Stimulated activated naive CD8-positive, alpha-beta T cell treated with anti-CD3 and anti-CD28 coated beads, Interleukin-15, Interleukin-2, amounts not matched to agents 100 ng/mL and 50 ng/mL, for 24 hours (primary cell): ENCODE data around the gene RFPL1.

Experiments
- H3K27ac Mint-ChIP-seq: one replicate; pipeline ENCODE4 v1.8.0; 2021; ENCODE audit warnings: mild to moderate bottlenecking, mixed read lengths
- H3K27me3 Mint-ChIP-seq: one replicate; pipeline ENCODE4 v1.8.0; 2021; ENCODE audit warnings: mixed read lengths
- H3K36me3 Mint-ChIP-seq: one replicate; pipeline ENCODE4 v1.8.0; 2021; ENCODE audit warnings: low read depth, mixed read lengths
- H3K4me1 Mint-ChIP-seq: one replicate; pipeline ENCODE4 v1.8.0; 2021; ENCODE audit warnings: low read depth, mixed read lengths
- H3K4me3 Mint-ChIP-seq: one replicate; pipeline ENCODE4 v1.8.0; 2021; ENCODE audit warnings: mild to moderate bottlenecking, mixed read lengths
- H3K9me3 Mint-ChIP-seq: one replicate; pipeline ENCODE4 v1.8.0; 2021; ENCODE audit warnings: mixed read lengths

Gene RFPL1

GRCh38 chr22:29426476-29426875, 11.9 kb upstream of the RFPL1 start:
- Mint-ChIP-seq H3K4me3 (no peak overlapping the region), H3K36me3 (no peaks in the 10 kb centered on the region), H3K9me3 (no peaks in the 10 kb centered on the region), H3K27me3 (peaks cover 10% of the 10 kb centered on the region), H3K4me1 (no peaks in the 10 kb centered on the region), H3K27ac (no peak overlapping the region)

- H3K4me3 Mint-ChIP-seq, result no peak overlapping the region
- H3K27ac Mint-ChIP-seq, result no peak overlapping the region
- H3K27me3 Mint-ChIP-seq, result peaks cover 10% of the 10 kb centered on the region
- no peaks in the 10 kb centered on the region for H3K36me3 Mint-ChIP-seq
- H3K9me3 Mint-ChIP-seq, result no peaks in the 10 kb centered on the region
- no peaks in the 10 kb centered on the region for H3K4me1 Mint-ChIP-seq
Measured at GRCh38 chr22:29427176-29427760, 11.1 kb upstream of the RFPL1 start.

- peaks cover 18% of the 10 kb centered on the region for H3K27me3 Mint-ChIP-seq
- no peak overlapping the region for H3K4me3 Mint-ChIP-seq
- H3K36me3 Mint-ChIP-seq, result no peaks in the 10 kb centered on the region
- no peaks in the 10 kb centered on the region for H3K4me1 Mint-ChIP-seq
- H3K27ac Mint-ChIP-seq, result no peak overlapping the region
- no peaks in the 10 kb centered on the region for H3K9me3 Mint-ChIP-seq
Measured at GRCh38 chr22:29431986-29432385, 6.4 kb upstream of the RFPL1 start.

- Mint-ChIP-seq H3K27ac (no peak overlapping the region), H3K27me3 (peaks cover 14% of the 10 kb centered on the region), H3K4me1 (no peaks in the 10 kb centered on the region), H3K36me3 (no peaks in the 10 kb centered on the region), H3K9me3 (no peaks in the 10 kb centered on the region), H3K4me3 (no peak overlapping the region)
Measured at GRCh38 chr22:29433856-29434255, 4.5 kb upstream of the RFPL1 start.

GRCh38 chr22:29434288-29434687, 4.1 kb upstream of the RFPL1 start:
- Mint-ChIP-seq H3K27me3 (peaks cover 13% of the 10 kb centered on the region), H3K9me3 (no peaks in the 10 kb centered on the region), H3K36me3 (no peaks in the 10 kb centered on the region), H3K27ac (no peak overlapping the region), H3K4me3 (no peak overlapping the region), H3K4me1 (no peaks in the 10 kb centered on the region)

- no peak overlapping the region for H3K27ac Mint-ChIP-seq
- H3K9me3 Mint-ChIP-seq, result no peaks in the 10 kb centered on the region
- H3K4me1 Mint-ChIP-seq, result no peaks in the 10 kb centered on the region
- H3K27me3 Mint-ChIP-seq, result peaks cover 13% of the 10 kb centered on the region
- H3K36me3 Mint-ChIP-seq, result no peaks in the 10 kb centered on the region
- H3K4me3 Mint-ChIP-seq, result no peak overlapping the region
Measured at GRCh38 chr22:29435236-29436136, 2.9 kb upstream of the RFPL1 start.

GRCh38 chr22:29442976-29443375, 4.6 kb downstream of the RFPL1 start:
- H3K4me1 Mint-ChIP-seq, result no peaks in the 10 kb centered on the region
- no peak overlapping the region for H3K27ac Mint-ChIP-seq
- H3K27me3 Mint-ChIP-seq, result peaks cover 13% of the 10 kb centered on the region
- no peaks in the 10 kb centered on the region for H3K9me3 Mint-ChIP-seq
- H3K4me3 Mint-ChIP-seq, result no peak overlapping the region
- no peaks in the 10 kb centered on the region for H3K36me3 Mint-ChIP-seq

GRCh38 chr22:29443452-29443851, 5.1 kb downstream of the RFPL1 start:
- no peaks in the 10 kb centered on the region for H3K36me3 Mint-ChIP-seq
- no peak overlapping the region for H3K4me3 Mint-ChIP-seq
- H3K9me3 Mint-ChIP-seq, result no peaks in the 10 kb centered on the region
- no peak overlapping the region for H3K27ac Mint-ChIP-seq
- peaks cover 13% of the 10 kb centered on the region for H3K27me3 Mint-ChIP-seq
- no peaks in the 10 kb centered on the region for H3K4me1 Mint-ChIP-seq

GRCh38 chr22:29443861-29444792, 5.7 kb downstream of the RFPL1 start:
- H3K9me3 Mint-ChIP-seq, result no peaks in the 10 kb centered on the region
- H3K27me3 Mint-ChIP-seq, result peaks cover 13% of the 10 kb centered on the region
- no peak overlapping the region for H3K4me3 Mint-ChIP-seq
- no peaks in the 10 kb centered on the region for H3K36me3 Mint-ChIP-seq
- H3K27ac Mint-ChIP-seq, result no peak overlapping the region
- H3K4me1 Mint-ChIP-seq, result no peaks in the 10 kb centered on the region

- H3K9me3 Mint-ChIP-seq, result no peaks in the 10 kb centered on the region
- H3K36me3 Mint-ChIP-seq, result no peaks in the 10 kb centered on the region
- H3K27me3 Mint-ChIP-seq, result peaks cover 13% of the 10 kb centered on the region
- no peak overlapping the region for H3K27ac Mint-ChIP-seq
- no peaks in the 10 kb centered on the region for H3K4me1 Mint-ChIP-seq
- no peak overlapping the region for H3K4me3 Mint-ChIP-seq
Measured at GRCh38 chr22:29445508-29445907, 7.1 kb downstream of the RFPL1 start.

GRCh38 chr22:29447906-29448305, 9.5 kb downstream of the RFPL1 start:
- Mint-ChIP-seq H3K4me1 (no peaks in the 10 kb centered on the region), H3K27me3 (peaks cover 7% of the 10 kb centered on the region), H3K36me3 (no peaks in the 10 kb centered on the region), H3K27ac (no peak overlapping the region), H3K4me3 (no peak overlapping the region), H3K9me3 (no peaks in the 10 kb centered on the region)

GRCh38 chr22:29449296-29449875, 11.0 kb downstream of the RFPL1 start:
- Mint-ChIP-seq H3K4me1 (no peaks in the 10 kb centered on the region), H3K27ac (no peak overlapping the region), H3K27me3 (no peaks in the 10 kb centered on the region), H3K36me3 (no peaks in the 10 kb centered on the region), H3K9me3 (no peaks in the 10 kb centered on the region), H3K4me3 (no peak overlapping the region)

- Mint-ChIP-seq H3K27ac (no peak overlapping the region), H3K4me3 (no peak overlapping the region), H3K36me3 (no peaks in the 10 kb centered on the region), H3K4me1 (no peaks in the 10 kb centered on the region), H3K27me3 (no peaks in the 10 kb centered on the region), H3K9me3 (no peaks in the 10 kb centered on the region)
Measured at GRCh38 chr22:29450222-29450621, 11.8 kb downstream of the RFPL1 start.

GRCh38 chr22:29451863-29452262, 13.5 kb downstream of the RFPL1 start:
- no peaks in the 10 kb centered on the region for H3K36me3 Mint-ChIP-seq

More at GRCh38 chr22:29451863-29452262, 13.5 kb downstream of the RFPL1 start:
- Mint-ChIP-seq H3K9me3 (no peaks in the 10 kb centered on the region), H3K27ac (no peak overlapping the region), H3K4me1 (no peaks in the 10 kb centered on the region), H3K27me3 (no peaks in the 10 kb centered on the region), H3K4me3 (no peak overlapping the region)
